GM12878 (cell line): ENCODE measurements around the gene SCN11A. TPM values are rescaled to one million over a fixed set of nuclear protein-coding genes. Genes with fewer than 3 reads are reported as not detected.

Experiments
- ATAC-seq: fragments of 200-7000 bp; cut with Tn5 transposase; 3 replicates; pipeline ENCODE4 v1.9.1; 2020; ENCODE audit warnings: mild to moderate bottlenecking, moderate library complexity
- BruUV-seq: library from RNA; stranded (reverse); fragments of 400-500 nt; replicated peaks from 2 replicates; lab custom pipeline; 2021; lab: Mats Ljungman, UMichigan
- CTCF ChIA-PET: fragments of 300-600 bp; sonication (Branson Sonifier 250); formaldehyde crosslinking; extraction: SDS; loops from one replicate; lab custom pipeline; 2021; ENCODE audit warnings: inconsistent platforms; lab: Yijun Ruan, JAX
- POLR2A ChIA-PET: fragments of 350-600 bp; formaldehyde crosslinking; extraction: SDS; loops from one replicate; lab custom pipeline; 2021; ENCODE audit warnings: inconsistent platforms; lab: Charles Lee
- RAD21 ChIA-PET: fragments of 300-600 bp; sonication (Branson Sonifier 250); formaldehyde crosslinking; loops from one replicate; lab custom pipeline; 2023; ENCODE audit warnings: antibody characterized with exemption; ENCODE audit not compliant: unreplicated experiment; lab: Charles Lee
- SMC1A ChIA-PET: fragments of 300-600 bp; sonication (Branson Sonifier 250); formaldehyde crosslinking; loops from one replicate; lab custom pipeline; 2023; ENCODE audit not compliant: unreplicated experiment, uncharacterized antibody; lab: Charles Lee
- DNase-seq: peaks from one replicate; pipeline ENCODE4 v3.0.0-alpha.2; 2011; ENCODE audit warnings: low read depth, low spot score
- FAIRE-seq: peaks from 3 replicates; lab custom pipeline; 2011; peaks lifted over from hg19 to GRCh38; lab: Jason Lieb, UNC
- H2AFZ ChIP-seq: 2 replicates; pipeline ENCODE4 v1.6.0; 2011; ENCODE audit warnings: low read depth, low read length, control low read depth; ENCODE audit not compliant: control insufficient read depth
- H3K27ac ChIP-seq: 2 replicates; pipeline ENCODE4 v1.5.1; 2011; ENCODE audit warnings: control low read depth; ENCODE audit not compliant: control insufficient read depth, insufficient read depth
- H3K27me3 ChIP-seq, 2 experiments: replicated peaks in 1 of 2; 2 replicates each; pipeline versions ENCODE4 v1.6.0 to v1.6.1; 2011; ENCODE audit warnings: low read length in 1 of 2; ENCODE audit not compliant: control insufficient read depth in 2 of 2, insufficient read depth in 2 of 2
- H3K36me3 ChIP-seq, 2 experiments: 2 replicates each; pipeline ENCODE4 v1.5.1; 2011; ENCODE audit warnings: low read length in 1 of 2; ENCODE audit not compliant: control insufficient read depth in 2 of 2, insufficient read depth in 2 of 2
- H3K4me1 ChIP-seq: 2 replicates; pipeline ENCODE4 v1.6.1; 2011; ENCODE audit warnings: mild to moderate bottlenecking, low read length, moderate library complexity, mixed read lengths; ENCODE audit not compliant: control insufficient read depth, insufficient read depth
- H3K4me2 ChIP-seq: 2 replicates; pipeline ENCODE4 v1.6.0; 2011; ENCODE audit warnings: control low read depth; ENCODE audit not compliant: control insufficient read depth, insufficient read depth
- H3K4me3 ChIP-seq: fragments of 200-600 bp; sonication (generic); 2 replicates; pipeline ENCODE4 v1.5.1; 2016
- H3K79me2 ChIP-seq: 2 replicates; pipeline ENCODE4 v1.6.0; 2011; ENCODE audit warnings: low read length; ENCODE audit not compliant: control insufficient read depth, insufficient read depth
- H3K9ac ChIP-seq: 2 replicates; pipeline ENCODE4 v1.8.0; 2011; ENCODE audit warnings: low read length, control low read depth, mixed read lengths; ENCODE audit not compliant: control insufficient read depth, insufficient read depth
- H3K9me3 ChIP-seq: replicated peaks from 3 replicates; pipeline ENCODE4 v1.5.1; 2011; ENCODE audit warnings: mild to moderate bottlenecking, low read length; ENCODE audit not compliant: control insufficient read depth, insufficient read depth
- H4K20me1 ChIP-seq: 2 replicates; pipeline ENCODE4 v1.6.0; 2011; ENCODE audit not compliant: control insufficient read depth, insufficient read depth
- BCLAF1 ChIP-seq: fragments of 450-650 bp; IDR thresholded peaks from 2 replicates; pipeline ENCODE4 v1.6.1; 2017; ENCODE audit warnings: antibody characterized with exemption, mild to moderate bottlenecking, moderate library complexity
- CBX5 ChIP-seq: sonication (generic); IDR thresholded peaks from 2 replicates; pipeline ENCODE4 v1.6.1; 2016; ENCODE audit warnings: low read depth, moderate library complexity, mild to moderate bottlenecking, inconsistent platforms
- CTCF ChIP-seq, 3 experiments: IDR thresholded peaks in 2 of 3; conservative IDR thresholded peaks in 1 of 3; 2 replicates each; pipeline ENCODE4 v1.5.1; 2011; ENCODE audit warnings: low read depth in 3 of 3, low read length in 3 of 3, mild to moderate bottlenecking in 3 of 3, control low read depth in 2 of 3, moderate library complexity in 2 of 3, inconsistent platforms in 1 of 3, mixed read lengths in 1 of 3; ENCODE audit not compliant: control insufficient read depth in 2 of 3, insufficient read depth in 1 of 3; ENCODE audit errors: extremely low read depth in 1 of 3
- GABPA ChIP-seq: IDR thresholded peaks from 2 replicates; pipeline ENCODE4 v1.6.1; 2014; ENCODE audit warnings: antibody characterized with exemption, low read depth, mild to moderate bottlenecking, inconsistent platforms
- IKZF1 ChIP-seq: fragments of 450-650 bp; conservative IDR thresholded peaks from 2 replicates; pipeline ENCODE4 v1.6.1; 2017; ENCODE audit warnings: antibody characterized with exemption, mild to moderate bottlenecking
- SPI1 ChIP-seq: IDR thresholded peaks from 2 replicates; pipeline ENCODE4 v1.6.1; 2011; ENCODE audit warnings: low read depth, mild to moderate bottlenecking, low read length, moderate library complexity, borderline replicate concordance; ENCODE audit not compliant: insufficient read depth
- WGBS: methylation state at CpG from one replicate; pipeline ENCODE4 v1.1.6; 2016; ENCODE audit warnings: low lambda C conversion rate; ENCODE audit not compliant: insufficient replicate concordance, insufficient coverage; ENCODE audit errors: missing lambda C conversion rate; 5-methylcytosine and 5-hydroxymethylcytosine counted together
- in situ Hi-C: fragments of 300-500 bp; cut with MboI; formaldehyde crosslinking; loops from 9 replicates; pipeline ENCODE4 v1.14.3; 2018; ENCODE audit warnings: mixed read lengths
- intact Hi-C: fragments of 100-400 bp; cut with micrococcal nuclease; formaldehyde crosslinking; loops from one replicate; pipeline ENCODE4 v1.14.2; 2022; ENCODE audit not compliant: unreplicated experiment
- polyA plus RNA-seq, 11 experiments: library from polyadenylated mRNA; depleted of rRNA in 4 of 11; unstranded in 6 of 11; stranded (reverse) in 5 of 11; fragments of >200 nt; fragmentation: Nextera tagmentation in 4 of 11; fragmentation: Illumina TruSeq in 1 of 11; extraction: Ambion mirVana in 4 of 11; extraction: Trizol in 1 of 11; gene quantifications; 1 replicate in 1 of 11; 2 replicates in 10 of 11; pipeline versions ENCODE4 v1.2.1 to v1.2.3, GENCODE V29; 2011 to 2016; ENCODE audit warnings: inconsistent platforms in 2 of 11, missing spikeins in 2 of 11, low read depth in 1 of 11
- total RNA-seq, 4 experiments: library from RNA; depleted of rRNA in 3 of 4; stranded (reverse); fragments of >200 nt in 3 of 4; fragmentation: Illumina TruSeq in 1 of 4; extraction: Trizol in 1 of 4; gene quantifications; 2 replicates each; pipeline versions ENCODE4 v1.2.1 to v1.2.3, GENCODE V29; 2013 to 2021

Gene SCN11A
- total and polyA plus RNA-seq, 10 of the 15 experiments (the other 5 are each of a cell fraction or from before 2014, with no cell fraction given) = under 0.01 to 0.14 (median 0.03) TPM; not detected in 4

DNA sequence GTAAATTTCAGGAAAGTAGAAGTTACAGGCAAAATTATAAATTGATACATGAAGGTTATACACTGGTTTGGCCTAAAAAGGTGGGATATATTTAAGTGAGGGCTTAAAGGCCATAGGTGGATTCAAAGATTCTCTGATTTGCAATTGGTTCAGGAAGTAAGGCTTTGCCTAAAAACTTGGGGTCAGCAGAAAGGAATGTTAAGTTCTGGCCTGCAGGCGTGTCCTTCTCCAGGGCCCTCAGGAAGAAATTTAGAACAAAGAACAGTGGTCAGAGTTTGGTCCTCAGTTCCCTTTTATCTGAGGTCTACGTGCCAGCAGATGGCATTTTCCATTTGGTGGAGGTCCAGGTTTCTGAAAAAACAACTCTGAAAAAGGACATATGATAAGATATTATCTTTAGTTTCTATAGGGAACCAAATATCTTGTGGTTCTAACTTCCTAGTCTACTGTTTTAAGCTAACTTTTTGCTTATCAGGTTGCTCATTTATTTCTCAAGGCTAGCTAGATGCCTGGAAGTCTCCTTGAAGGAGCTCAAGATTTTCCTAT, 40.5 kb downstream of the SCN11A start:
- ChIA-PET SMC1A (interaction anchor here (0.8 to 1.4 kb wide), 4 partner anchors 9 to 11 kb away, joined by 3 to 6 read pairs (median 4); no protein-coding TSS in a partner anchor), RAD21 (no interaction called here), POLR2A (interaction anchor here (1.7 kb wide), 1 partner anchor 9 kb away, joined by 6 read pairs; no protein-coding TSS in a partner anchor), CTCF (interaction anchor here (1.0 to 6.2 kb wide), 5 partner anchors 10 to 277 kb away, joined by 3 to 62 read pairs (median 13); no protein-coding TSS in a partner anchor)
- ATAC-seq (no peak), FAIRE-seq (no peak), DNase-seq (no peak)
- BruUV-seq = no TSS peak
- no peaks in the 10 kb centered on the region for H3K79me2 ChIP-seq
- no peak overlapping the region for H3K9ac ChIP-seq
- no peaks in the 10 kb centered on the region for H4K20me1 ChIP-seq
- H3K36me3 ChIP-seq = no peaks in the 10 kb centered on the region
- 30% methylated on average over 2 of the region's 2 CpGs for WGBS
- H3K9me3 ChIP-seq = no peaks in the 10 kb centered on the region
- in situ Hi-C loops = no loop called here
- no peak overlapping the region for H2AFZ ChIP-seq
- no peaks in the 10 kb centered on the region for H3K4me1 ChIP-seq
- intact Hi-C loops = no loop called here
- no peak overlapping the region for H3K4me2 ChIP-seq
- no peak overlapping the region for H3K4me3 ChIP-seq
- H3K27me3 ChIP-seq = no peaks in the 10 kb centered on the region
- TF ChIP-seq SPI1 (peak; percentile 21; the same call in 1 of the 2 replicates), GABPA (no peak), IKZF1 (0 out of 2 replicates have a peak, but pooled peaks have one; percentile 26)
- no peak overlapping the region for H3K27ac ChIP-seq

- ChIA-PET CTCF (interaction anchor here (1.4 to 9.4 kb wide), 3 partner anchors 16 to 484 kb away, joined by 3 to 241 read pairs (median 7); no protein-coding TSS in a partner anchor), SMC1A (interaction anchor here (1.2 to 2.8 kb wide), 2 partner anchors 15 to 25 kb away, joined by 10 to 15 read pairs; no protein-coding TSS in a partner anchor), RAD21 (interaction anchor here (1.2 to 7.4 kb wide), 4 partner anchors 16 to 25 kb away, joined by 3 to 96 read pairs (median 7); no protein-coding TSS in a partner anchor), POLR2A (no interaction called here)
- Histone ChIP-seq H3K9ac (no peak overlapping the region), H3K4me3 (no peak overlapping the region), H3K9me3 (no peaks in the 10 kb centered on the region), H2AFZ (no peak overlapping the region), H3K4me1 (no peaks in the 10 kb centered on the region), H3K27me3 (no peaks in the 10 kb centered on the region), H3K27ac (no peak overlapping the region), H3K79me2 (no peaks in the 10 kb centered on the region), H3K4me2 (no peak overlapping the region), H3K36me3 (no peaks in the 10 kb centered on the region), H4K20me1 (no peaks in the 10 kb centered on the region)
- BruUV-seq = no TSS peak
- ATAC-seq (no peak), DNase-seq (no peak), FAIRE-seq (no peak)
- intact Hi-C loops = loop anchor here (10.0 kb wide), 1 partner anchor 350 kb away; no protein-coding TSS in a partner anchor
- in situ Hi-C loops = no loop called here
- 0% methylated on average over 2 of the region's 2 CpGs for WGBS
- no peak for TF ChIP-seq CTCF (IDR thresholded peaks at IDR 0.05 in 2 of 3, conservative IDR thresholded peaks at IDR 0.05 in 1 of 3; ENCODE audit: control insufficient read depth in 2 of 3, extremely low read depth in 1 of 3, insufficient read depth in 1 of 3, low read depth in 3 of 3, low read length in 3 of 3)
- no peak for TF ChIP-seq BCLAF1
- TF ChIP-seq CBX5 = no peak
These were observed 46.4 kb downstream of the SCN11A start for GRCh38 chr3:39005295-39005694.
